GM21576 (cell line): Measurements from ENCODE around the gene NPW.

ENCODE experiments used
- ATAC-seq: cut with Tn5 transposase; IDR thresholded peaks from one replicate; pipeline ENCODE4 v1.9.1; 2021; ENCODE audit warnings: mild to moderate bottlenecking, moderate library complexity; ENCODE audit not compliant: unreplicated experiment

NPW gene

DNA sequence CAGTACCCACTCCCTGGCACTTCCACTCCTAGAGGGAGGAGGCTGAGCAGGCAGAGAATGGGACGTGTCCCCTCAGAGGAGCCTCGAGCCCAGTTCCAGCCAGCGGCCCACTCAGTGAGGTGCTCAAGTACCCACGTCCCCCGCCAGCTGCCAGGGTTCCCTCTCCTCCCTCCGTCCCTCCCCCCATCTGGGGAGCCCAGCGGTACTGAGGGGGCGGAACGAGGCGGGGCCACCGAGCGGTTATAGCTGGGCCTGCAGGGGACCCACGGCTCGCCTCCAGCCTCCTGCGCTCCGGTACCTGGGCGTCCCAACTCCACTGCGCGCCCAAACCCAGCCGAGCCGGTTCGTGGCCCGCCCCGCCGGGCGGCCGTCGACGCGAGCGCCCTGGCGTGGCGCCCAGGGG, at the start of gene NPW:
Gene NPW (plus strand): TSS at position 268 of the 403 bp plus-strand sequence.
- ATAC-seq, result no peak

DNA sequence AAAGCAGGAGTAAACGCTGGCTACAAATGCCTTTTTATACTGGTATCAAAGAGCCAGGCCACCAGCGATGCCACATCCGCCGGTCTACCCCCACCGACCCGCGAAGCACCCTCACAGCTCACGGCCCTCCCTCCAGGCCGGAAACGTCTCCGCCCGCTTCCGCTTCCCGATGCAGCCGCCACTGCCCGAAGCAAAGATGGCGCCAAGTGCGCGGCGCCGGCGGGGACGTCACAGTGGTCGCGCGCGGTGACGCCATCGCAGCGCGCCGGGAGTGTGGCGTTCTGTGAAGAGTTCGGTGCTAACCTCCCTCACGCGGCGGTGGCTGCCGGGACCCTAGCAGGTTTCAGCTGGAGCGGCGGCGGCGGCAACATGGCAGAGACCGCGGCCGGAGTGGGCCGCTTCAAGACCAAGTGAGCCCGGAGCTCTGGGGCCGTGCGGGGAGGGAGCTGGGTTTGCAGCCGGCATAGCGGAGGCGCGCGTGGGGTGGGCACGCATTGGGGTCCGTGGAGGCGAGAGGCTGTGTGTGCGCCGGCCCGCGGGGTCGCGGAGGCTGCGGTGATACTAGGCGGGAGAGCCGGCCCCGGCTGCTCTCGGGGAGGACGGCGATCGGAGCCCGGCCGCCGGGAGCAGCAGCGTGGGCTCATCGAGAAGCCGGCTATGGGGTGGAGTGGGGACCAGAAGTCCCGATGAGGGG, 47.6 kb upstream of the NPW start, which contains the start of gene TBL3:
Gene TBL3 (plus strand): TSS at position 258 of the 694 bp plus-strand sequence. CDS start 112 bp downstream, at position 370.
- ATAC-seq, result peak; percentile 69

DNA sequence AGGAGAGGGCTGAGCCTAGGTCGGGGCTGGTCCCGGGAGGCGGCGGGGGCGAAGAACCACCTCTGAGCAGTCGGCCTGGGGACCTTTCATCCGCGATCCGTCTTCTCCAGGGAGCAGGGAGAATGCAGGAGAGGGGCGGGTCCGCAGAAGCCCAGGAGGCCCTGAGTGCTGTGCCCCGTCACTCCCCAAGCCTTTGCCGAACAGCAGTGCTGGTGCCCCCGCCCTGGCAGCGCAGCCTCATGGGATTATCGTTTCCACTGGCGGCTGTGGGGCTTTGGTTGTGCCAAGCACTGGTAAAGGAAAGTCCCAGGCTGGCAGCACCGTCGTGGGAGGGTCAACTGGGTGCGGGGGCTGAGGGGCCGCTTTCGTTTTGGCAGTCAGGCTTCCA, 47.1 kb upstream of the NPW start:
- no peak for ATAC-seq

DNA sequence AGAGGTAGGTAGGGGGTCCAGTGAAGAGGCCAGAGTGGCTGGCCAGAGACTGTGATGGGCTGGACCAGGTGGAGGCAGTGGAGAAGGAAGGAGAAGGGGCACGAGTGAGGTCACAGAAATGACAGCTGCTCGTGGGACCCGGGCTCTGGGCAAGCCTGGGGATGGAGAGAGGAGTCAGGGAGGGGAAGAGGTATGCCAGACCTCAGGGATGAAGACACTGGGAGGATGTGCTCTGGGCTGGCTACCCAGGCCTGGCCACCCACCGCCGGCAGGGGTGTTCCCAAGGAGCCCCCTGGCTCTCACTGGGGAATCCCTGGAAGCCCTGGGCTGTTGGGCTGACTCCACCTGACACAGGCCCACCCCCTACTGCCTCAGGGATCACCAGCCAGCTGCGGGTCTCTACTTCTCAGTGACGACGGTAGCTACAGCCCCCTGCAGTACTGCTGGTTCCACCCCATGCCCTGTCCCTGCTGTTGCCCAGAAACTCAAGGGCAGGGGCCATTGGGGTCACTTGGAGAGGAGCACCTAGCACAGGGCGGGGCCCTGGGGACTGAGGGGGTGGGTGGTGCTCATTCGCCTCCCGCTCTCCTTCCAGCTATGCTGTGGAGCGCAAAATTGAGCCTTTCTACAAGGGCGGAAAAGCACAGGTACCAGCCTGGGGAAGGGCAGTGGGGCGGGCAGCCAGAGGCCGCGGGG, 46.0 kb upstream of the NPW start:
- ATAC-seq, result no peak

DNA sequence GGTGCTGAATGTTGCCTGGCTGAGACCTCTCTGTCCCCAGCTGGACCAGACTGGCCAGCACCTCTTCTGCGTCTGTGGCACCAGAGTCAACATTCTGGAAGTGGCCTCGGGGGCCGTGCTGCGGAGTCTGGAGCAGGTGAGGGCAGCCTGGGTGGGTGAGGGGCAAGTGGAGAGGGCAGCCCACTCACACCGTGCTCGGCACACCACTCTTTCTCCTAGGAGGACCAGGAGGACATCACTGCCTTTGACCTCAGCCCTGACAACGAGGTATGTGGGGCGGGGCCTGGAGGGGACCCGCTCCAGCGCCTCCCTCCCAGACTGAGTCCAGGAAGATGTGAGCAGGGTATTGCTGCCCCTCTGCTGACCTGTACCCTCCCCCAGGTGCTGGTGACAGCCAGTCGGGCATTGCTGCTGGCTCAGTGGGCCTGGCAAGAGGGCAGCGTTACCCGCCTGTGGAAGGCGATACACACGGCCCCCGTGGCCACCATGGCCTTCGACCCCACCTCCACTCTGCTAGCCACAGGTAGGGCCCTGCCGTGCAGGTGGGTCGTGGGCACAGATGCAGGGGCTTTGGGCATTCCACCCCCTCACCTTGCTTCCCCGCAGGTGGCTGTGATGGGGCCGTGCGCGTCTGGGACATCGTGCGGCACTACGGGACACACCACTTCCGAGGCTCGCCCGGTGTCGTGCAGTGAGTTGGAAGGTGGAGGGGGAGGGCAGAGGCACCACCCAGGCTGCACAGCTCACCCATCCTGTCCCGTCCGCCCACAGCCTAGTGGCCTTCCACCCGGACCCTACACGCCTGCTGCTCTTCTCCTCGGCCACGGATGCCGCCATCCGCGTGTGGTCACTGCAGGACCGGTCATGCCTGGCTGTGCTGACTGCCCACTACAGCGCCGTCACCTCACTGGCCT, 45.2 kb upstream of the NPW start:
- ATAC-seq, result no peak

DNA sequence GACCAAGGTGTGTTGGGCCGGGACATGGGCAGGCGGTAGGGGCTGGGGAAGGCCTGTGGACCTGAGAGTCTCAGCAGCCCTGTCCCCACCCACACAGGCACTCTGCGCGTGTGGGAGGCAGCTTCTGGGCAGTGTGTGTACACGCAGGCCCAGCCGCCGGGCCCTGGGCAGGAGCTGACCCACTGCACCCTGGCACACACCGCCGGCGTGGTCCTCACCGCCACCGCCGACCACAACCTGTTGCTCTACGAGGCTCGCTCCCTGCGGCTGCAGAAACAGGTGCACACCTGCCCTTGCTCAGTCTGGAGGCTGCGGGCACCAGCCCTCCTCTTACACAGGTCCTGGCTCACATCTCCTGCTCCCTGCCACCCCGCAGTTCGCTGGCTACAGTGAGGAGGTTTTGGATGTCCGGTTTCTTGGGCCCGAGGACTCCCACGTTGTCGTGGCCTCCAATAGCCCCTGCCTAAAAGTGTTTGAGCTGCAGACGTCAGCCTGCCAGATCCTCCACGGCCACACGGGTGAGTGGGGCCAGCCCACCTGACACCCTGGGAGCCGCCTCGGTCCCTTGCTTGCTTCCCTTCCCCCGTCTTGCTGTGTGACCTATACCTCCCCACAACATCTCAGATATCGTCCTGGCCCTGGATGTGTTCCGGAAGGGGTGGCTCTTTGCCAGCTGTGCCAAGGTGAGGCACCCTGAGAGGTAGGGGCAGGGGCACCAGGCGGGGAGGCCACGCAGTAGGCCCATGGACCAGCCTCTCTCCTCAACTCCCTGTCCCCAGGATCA, 44.0 kb upstream of the NPW start:
- ATAC-seq, result no peak

DNA sequence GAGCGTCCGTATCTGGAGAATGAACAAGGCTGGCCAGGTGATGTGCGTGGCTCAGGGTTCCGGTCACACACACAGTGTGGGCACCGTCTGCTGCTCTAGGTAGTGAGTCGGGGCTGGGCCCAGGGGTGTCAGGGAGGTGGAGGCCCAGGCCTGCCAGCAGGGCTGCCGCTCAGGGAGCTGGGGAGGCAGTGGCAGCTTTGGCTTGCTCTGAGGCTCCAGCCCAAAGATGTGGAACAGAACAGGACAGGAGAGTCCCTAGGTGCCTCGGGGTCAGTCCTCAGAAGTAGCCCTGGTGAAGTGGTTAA, 43.4 kb upstream of the NPW start:
- ATAC-seq, result no peak

DNA sequence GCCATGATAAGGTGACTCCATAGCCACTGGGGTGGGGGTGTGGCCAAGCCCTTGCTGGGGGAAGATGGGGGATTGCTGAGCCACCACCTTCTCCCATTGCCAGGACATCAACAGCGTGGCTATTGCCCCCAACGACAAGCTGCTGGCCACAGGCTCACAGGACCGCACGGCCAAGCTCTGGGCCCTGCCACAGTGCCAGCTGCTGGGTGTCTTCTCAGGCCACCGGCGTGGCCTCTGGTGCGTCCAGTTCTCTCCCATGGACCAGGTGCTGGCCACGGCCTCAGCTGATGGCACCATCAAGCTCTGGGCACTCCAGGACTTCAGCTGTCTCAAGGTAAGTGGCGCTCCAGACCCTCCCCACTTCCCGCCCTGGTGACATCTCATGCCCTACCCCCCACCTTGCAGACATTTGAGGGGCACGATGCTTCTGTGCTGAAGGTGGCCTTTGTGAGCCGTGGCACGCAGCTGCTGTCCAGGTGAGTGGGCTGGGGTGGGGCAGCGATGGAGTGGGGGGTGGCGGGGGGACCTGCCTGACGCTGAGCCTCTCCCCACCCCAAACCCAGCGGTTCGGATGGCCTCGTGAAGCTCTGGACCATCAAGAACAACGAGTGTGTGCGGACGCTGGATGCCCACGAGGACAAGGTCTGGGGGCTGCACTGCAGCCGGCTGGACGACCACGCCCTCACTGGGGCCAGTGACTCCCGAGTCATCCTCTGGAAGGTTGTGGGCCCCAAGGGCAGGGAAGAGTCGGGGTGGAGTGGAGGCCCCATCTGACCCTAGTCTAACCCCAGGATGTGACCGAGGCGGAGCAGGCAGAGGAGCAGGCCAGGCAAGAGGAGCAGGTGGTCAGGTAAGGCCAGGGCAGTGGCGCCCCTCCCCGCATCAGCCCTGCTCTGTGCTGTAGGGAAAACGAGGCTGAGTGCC, 42.4 kb upstream of the NPW start:
- no peak for ATAC-seq

DNA sequence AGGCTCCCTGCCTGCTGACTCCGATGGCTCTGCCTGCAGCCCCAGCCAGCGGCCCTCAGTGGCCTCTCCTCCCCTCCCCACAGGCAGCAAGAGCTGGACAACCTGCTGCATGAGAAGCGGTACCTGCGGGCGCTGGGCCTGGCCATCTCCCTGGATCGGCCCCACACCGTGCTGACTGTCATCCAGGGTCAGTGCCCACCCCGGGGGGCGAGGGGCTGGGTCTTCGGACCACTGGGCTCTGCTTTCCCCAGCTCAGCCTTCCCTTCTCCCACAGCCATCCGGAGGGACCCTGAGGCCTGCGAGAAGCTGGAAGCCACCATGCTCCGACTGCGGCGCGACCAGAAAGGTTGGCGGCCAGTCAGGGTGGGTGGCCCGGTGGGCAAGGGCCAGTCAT, 41.7 kb upstream of the NPW start:
- no peak for ATAC-seq

DNA sequence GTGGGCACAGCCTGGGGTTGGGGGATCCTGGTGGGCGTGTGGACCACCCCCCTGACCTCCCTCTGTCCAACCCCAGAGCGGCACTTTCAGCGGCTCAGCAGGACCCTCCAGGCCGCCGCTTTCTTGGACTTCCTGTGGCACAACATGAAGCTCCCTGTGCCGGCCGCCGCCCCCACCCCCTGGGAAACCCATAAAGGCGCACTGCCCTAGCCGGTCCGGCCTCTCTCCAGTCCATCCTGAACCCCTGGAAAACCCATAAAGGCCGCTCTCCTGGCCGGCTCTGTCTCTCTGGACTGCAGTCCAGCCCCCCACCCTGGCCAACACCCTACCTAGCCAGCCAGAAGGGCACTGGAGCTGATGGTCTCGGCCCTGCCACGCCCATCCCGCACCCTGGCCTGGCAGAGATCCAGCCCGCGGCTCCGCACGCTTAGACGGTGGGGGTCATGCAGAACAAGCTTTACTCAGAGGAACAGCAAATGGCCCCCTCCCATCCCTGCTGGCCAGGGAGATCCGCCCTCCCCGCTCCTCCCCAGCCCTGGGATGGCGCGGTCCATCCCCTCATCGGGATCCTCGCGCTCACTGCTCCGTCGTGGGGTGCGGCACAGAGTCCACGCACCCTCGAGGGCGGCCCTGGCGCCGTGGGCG, 41.0 kb upstream of the NPW start:
- ATAC-seq, result no peak

DNA sequence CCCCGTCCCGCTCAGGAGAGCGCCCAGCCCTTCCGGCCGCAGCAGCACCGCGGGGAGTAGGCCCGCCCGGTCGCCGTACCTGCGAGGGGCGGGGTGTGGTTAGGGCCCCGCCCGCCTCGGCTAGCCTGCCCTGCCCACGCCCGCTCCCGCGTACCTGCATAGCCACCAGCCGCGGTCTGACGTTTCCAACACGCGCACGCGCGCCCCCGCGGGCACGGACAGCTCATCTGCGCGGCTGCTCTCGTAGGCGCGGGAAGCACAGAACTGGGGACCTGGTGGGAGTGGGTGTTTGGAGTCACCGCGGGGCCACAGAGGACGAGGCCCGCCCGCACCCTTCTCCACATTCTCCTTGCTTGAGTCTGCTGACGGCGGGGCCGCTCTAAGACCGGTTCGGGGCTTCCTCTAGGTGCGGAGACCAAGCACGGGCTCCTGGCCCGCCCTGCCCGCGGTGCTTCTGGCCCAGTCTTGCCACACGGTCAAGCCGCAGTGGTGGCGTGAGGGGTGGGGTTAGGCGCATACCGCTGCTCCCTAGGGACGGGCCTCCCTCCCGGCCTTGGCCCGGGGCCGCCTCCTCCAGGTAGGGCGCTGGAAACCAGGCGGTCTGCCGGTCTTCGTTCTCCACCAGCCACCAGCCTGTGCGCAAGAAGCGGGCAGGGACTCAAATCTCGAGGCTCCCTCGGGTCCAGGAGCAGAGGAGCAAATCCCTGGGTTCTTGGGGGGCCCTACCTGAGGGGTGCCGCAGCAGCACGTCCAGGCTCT, 40.1 kb upstream of the NPW start:
- no peak for ATAC-seq

DNA sequence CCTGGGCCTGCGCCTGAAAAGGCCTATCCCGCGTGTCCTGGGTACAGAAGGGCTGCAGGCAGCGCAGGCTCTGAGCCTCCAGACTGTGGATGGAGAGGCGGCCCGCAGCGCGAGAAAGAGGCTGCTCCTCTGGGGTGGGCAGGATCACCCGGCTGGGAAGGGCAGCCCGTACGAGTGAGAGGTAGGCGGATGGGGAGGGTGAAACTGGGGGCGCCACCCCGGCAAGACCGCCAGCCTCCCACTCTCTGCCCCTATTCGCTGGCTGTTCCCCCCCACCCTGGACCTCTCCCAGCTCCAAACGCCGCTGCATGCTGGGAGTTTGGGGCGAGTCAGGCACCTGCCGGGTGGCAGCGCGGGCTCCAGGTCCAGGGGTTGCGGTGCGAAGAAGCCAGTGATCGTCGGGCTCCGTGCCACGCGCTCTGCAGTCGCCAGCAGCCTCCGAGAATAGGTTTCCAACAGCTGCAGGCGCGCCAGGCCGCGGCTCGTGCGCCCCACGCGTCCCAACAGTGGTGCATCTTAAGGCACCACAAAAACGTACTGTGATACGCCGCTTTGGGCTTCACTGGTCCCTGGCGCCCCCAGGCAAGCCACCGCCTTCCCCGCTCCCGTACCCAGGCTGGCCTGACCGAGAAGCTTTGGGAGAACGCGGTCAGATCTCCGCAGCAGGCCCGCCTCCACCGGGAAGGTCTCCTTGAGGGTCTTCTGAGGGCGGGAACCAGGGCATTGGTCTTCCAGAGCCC, 39.4 kb upstream of the NPW start:
- no peak for ATAC-seq

DNA sequence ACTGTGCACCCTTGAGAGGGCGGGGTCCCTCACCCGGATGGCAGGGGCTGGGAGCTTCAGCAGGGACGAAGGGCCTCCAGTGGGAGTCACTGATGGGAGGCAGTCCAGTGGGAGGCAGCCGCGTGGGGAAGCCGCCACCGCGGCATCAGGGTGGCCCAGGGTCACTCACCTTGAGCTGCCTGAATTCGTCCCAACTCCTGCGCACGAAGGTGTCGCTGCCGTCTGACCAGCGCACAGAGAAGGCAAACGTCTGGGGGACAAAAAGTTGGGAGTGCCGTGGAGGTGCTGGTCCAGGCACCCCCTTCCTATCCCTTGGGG, 38.9 kb upstream of the NPW start:
- no peak for ATAC-seq

DNA sequence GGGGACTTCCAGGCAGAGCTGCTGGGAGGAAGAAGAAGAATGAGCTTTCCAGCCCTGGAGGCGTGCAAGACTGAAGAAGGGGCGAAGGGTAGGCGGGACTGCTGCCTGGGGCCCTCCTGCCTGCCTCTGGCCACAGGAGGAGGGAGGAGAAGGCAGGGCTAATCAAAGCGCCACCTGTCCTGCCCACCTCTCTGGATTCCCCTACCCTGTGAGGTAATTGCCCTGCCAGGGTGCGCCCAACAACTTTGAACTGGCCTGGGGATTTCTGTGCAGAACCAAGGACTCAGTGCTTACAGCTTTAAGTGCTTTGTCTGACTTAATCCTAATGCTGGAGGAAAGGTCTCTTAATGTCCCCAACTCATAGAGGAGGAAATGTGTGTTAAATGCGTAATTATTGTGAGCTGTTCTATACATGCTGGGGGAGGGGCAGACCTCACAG, 38.2 kb upstream of the NPW start, which contains the start of gene NOXO1:
Gene NOXO1 (minus strand): TSS at position 72 of the 439 bp plus-strand sequence. CDS start 290 bp downstream, outside the sequence.
- ATAC-seq, result no peak

DNA sequence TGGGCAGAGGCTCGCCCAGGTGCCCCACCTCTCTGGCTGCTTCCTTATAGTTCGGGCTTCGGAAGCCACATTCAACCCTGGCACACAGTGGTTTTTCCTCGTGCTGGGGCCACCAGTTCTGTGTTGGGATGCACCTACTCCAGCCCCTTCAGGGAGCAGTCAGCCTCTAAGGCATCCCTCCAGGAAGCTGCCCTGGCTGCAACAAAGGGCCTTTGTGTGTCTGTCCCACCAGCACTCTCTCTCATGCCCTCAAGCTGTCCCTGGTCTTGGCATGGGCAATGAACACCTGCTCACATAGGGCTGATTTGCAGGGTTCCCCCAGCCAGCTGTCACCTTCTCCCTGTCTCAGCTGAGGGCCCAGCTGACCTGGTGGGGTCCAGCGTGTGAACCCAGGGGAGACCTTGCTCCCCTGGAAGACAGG, 37.6 kb upstream of the NPW start:
- no peak for ATAC-seq

DNA sequence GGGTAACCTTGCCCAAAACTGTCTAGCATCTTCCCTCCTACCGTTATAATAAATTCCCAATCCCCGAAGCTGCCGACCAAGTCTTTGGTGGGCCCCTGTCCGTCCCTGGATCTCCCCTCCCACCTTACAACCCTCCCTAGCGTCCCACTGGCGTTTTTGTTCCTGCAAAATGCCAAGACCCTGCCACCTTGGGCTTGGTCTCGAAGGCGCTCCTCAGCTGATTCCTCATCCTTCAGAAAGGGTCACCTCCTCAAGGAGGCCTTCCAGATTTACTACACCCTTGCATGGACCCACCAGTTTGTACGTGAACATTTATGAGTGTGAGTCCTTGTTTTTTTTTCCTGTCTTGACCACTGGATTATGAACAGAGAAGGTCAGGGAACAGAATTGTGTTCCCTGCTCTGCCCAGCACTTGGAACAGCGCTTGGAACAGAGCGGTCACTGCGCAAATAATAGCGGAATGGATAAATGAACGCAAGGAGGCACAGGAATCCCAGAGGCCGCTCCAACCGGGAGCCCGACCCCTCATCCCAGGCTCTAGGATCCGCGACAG, 36.5 kb upstream of the NPW start:
- no peak for ATAC-seq

DNA sequence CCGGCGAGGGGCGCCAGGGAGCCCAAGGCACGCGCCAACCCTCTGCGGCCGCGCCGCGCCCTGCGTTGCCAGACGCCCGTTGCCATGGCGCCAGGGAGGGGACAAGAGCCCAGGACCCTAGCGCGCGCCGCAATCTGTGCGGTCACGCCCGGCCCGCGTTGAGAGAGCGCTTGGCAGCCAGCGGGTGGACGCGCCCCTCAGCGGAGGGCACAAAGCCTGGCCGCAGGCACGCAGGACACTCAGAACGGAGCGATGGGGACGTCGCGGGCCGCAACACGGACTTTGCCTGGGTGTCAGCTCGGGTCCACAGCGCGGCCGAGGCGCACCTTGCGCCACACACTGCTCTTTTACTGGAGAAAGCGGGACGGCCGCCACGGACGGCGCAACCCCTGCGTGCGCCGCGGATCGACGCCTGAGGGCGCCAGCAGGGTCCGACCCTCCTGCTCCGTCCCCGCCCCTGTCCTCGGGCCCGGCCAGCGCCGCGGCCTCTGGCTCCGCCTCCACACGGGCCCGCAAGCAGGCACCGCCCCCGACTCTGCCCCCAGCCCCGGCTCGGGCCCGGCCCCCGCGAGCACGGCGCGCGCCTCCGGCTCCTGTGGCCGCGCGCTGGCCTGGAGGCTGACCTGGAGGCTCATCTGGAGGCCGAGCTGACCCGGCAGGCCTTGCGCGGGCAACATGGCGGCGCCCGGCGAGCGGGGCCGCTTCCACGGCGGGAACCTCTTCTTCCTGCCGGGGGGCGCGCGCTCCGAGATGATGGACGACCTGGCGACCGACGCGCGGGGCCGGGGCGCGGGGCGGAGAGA, 35.8 kb upstream of the NPW start, which contains the start of gene GFER:
Gene GFER (plus strand): TSS at position 650 of the 803 bp plus-strand sequence. CDS start 26 bp downstream, at position 676.
- peak; percentile 73 for ATAC-seq
